Endodermal cell (in vitro differentiated cells): ENCODE results near the gene MIXL1. TPM values are rescaled to one million over a fixed set of nuclear protein-coding genes. Genes with fewer than 3 reads are reported as not detected.
A peak's percentile ranks its signal among the peaks of the same experiment; 100 is the strongest.
"Not testable (repeated sequence)": the region's sequence is repeated elsewhere in the genome, so short reads cannot be mapped to it uniquely, and the experiment has no call there.

Source experiments
- DNase-seq: peaks from one replicate; pipeline ENCODE4 v3.0.0-alpha.2; 2017
- H3K27ac ChIP-seq: 2 replicates; pipeline ENCODE4 v1.5.1; 2013; ENCODE audit warnings: mild to moderate bottlenecking, low read depth, low read length, moderate library complexity
- H3K27me3 ChIP-seq: 2 replicates; pipeline ENCODE4 v1.6.1; 2013; ENCODE audit warnings: mild to moderate bottlenecking, low read length, moderate library complexity; ENCODE audit not compliant: insufficient read depth, control insufficient read depth, poor library complexity, severe bottlenecking
- H3K36me3 ChIP-seq: 2 replicates; pipeline ENCODE4 v1.7.0; 2013; ENCODE audit warnings: mild to moderate bottlenecking, low read length, moderate library complexity; ENCODE audit not compliant: control insufficient read depth, insufficient read depth
- H3K4me1 ChIP-seq: one replicate; pipeline ENCODE4 v1.7.0; 2013; ENCODE audit warnings: low read length; ENCODE audit not compliant: control insufficient read depth, insufficient read depth
- H3K4me3 ChIP-seq: 2 replicates; pipeline ENCODE4 v1.5.1; 2013; ENCODE audit warnings: mild to moderate bottlenecking, low read length, moderate library complexity
- H3K9ac ChIP-seq: 2 replicates; pipeline ENCODE4 v1.6.1; 2013; ENCODE audit warnings: mild to moderate bottlenecking, low read length, moderate library complexity; ENCODE audit not compliant: poor library complexity, severe bottlenecking; ENCODE audit errors: extremely low read depth
- H3K9me3 ChIP-seq: 2 replicates; pipeline ENCODE4 v1.6.1; 2013; ENCODE audit warnings: mild to moderate bottlenecking, low read length, moderate library complexity; ENCODE audit not compliant: control insufficient read depth
- H3K27ac Mint-ChIP-seq: 2 replicates; pipeline ENCODE4 v1.8.0; 2020; ENCODE audit warnings: mixed read lengths
- H3K27me3 Mint-ChIP-seq: 2 replicates; pipeline ENCODE4 v1.8.0; 2021; ENCODE audit warnings: mild to moderate bottlenecking, mixed read lengths; ENCODE audit not compliant: insufficient read depth
- H3K36me3 Mint-ChIP-seq: 2 replicates; pipeline ENCODE4 v1.8.0; 2020; ENCODE audit warnings: low read depth, mixed read lengths
- H3K4me1 Mint-ChIP-seq: 2 replicates; pipeline ENCODE4 v1.8.0; 2020; ENCODE audit warnings: mixed read lengths
- H3K4me3 Mint-ChIP-seq: 2 replicates; pipeline ENCODE4 v1.8.0; 2020; ENCODE audit warnings: mild to moderate bottlenecking, moderate library complexity, mixed read lengths
- H3K9me3 Mint-ChIP-seq: 2 replicates; pipeline ENCODE4 v1.8.0; 2020; ENCODE audit warnings: mild to moderate bottlenecking, mixed read lengths
- CTCF ChIP-seq: fragments of 200-600 bp; sonication (generic); conservative IDR thresholded peaks from 2 replicates; pipeline ENCODE4 v1.5.0; 2021; ENCODE audit warnings: antibody characterized with exemption, mild to moderate bottlenecking
- WGBS, 2 experiments: methylation state at CpG; one replicate each; pipeline versions ENCODE4 v1.1.5 to v1.1.7; 2013; ENCODE audit warnings: missing lambda C conversion rate in 2 of 2, mixed read lengths in 1 of 2; ENCODE audit not compliant: insufficient coverage in 1 of 2, insufficient read length in 1 of 2; 5-methylcytosine and 5-hydroxymethylcytosine counted together
- total RNA-seq, 2 donors: library from RNA; stranded (reverse); fragmentation: NEBNext Ultra II Directional in 1 of 2; extraction: Animal tissue kit (Norgen Biotek cat#: 25700) in 1 of 2; gene quantifications; 2 replicates in 1 of 2; 3 replicates in 1 of 2; pipeline ENCODE4 v1.2.1, GENCODE V29; 2021

Gene MIXL1
- total RNA-seq, 2 donors from 2014 or later = 16.8 to 86.3 TPM

GRCh38 chr1:226199971-226200370 lies 23.5 kb upstream of the MIXL1 start:
- H3K4me3 Mint-ChIP-seq = no peak overlapping the region
- no peaks in the 10 kb centered on the region for H3K36me3 Mint-ChIP-seq
- no peak overlapping the region for H3K4me3 ChIP-seq
- no peak overlapping the region for H3K27ac Mint-ChIP-seq
- no peak for DNase-seq
- no peak for TF ChIP-seq CTCF
- H3K4me1 ChIP-seq = no peaks in the 10 kb centered on the region
- no peaks in the 10 kb centered on the region for H3K36me3 ChIP-seq
- H3K27me3 ChIP-seq = no peaks in the 10 kb centered on the region
- H3K27ac ChIP-seq = no peak overlapping the region
- H3K27me3 Mint-ChIP-seq = no peaks in the 10 kb centered on the region
- 90 to 100% methylated on average over 1 to 2 of the region's 2 CpGs for WGBS, 2 experiments
- H3K9me3 ChIP-seq = no peaks in the 10 kb centered on the region
- H3K9ac ChIP-seq = no peak overlapping the region
- H3K4me1 Mint-ChIP-seq = peaks cover 20% of the 10 kb centered on the region
- H3K9me3 Mint-ChIP-seq = no peaks in the 10 kb centered on the region

GRCh38 chr1:226201029-226201593 lies 22.4 kb upstream of the MIXL1 start:
- no peak overlapping the region for H3K27ac ChIP-seq
- peak; percentile 83 for DNase-seq
- no peaks in the 10 kb centered on the region for H3K9me3 ChIP-seq
- Mint-ChIP-seq H3K27ac (no peak overlapping the region), H3K4me3 (no peak overlapping the region), H3K9me3 (no peaks in the 10 kb centered on the region), H3K4me1 (peaks cover 17% of the 10 kb centered on the region), H3K27me3 (no peaks in the 10 kb centered on the region), H3K36me3 (no peaks in the 10 kb centered on the region)
- 59 to 73% methylated on average over 3 to 5 of the region's 5 CpGs for WGBS, 2 experiments
- H3K4me3 ChIP-seq = no peak overlapping the region
- H3K27me3 ChIP-seq = no peaks in the 10 kb centered on the region
- H3K9ac ChIP-seq = no peak overlapping the region
- no peaks in the 10 kb centered on the region for H3K4me1 ChIP-seq
- peak; percentile 79 for TF ChIP-seq CTCF
- H3K36me3 ChIP-seq = no peaks in the 10 kb centered on the region

DNA sequence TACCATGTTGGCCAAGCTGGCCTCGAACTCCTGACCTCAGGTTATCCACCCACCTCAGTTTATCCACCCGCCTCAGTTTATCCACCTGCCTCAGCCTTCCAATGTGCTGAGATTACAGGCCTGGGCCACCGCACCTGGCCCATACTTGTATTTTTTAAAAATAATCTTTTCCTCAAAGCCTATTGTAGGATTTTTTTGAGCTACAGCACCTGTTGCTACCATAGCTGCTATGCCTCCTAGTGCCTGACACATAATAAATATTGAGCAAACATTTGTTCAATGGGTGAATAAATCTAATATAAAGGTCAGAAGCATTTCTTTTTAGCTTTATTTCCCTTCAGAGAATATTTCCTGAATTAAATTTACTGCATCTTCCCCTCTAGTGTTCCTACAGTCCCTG lies 21.2 kb upstream of the MIXL1 start:
- no peaks in the 10 kb centered on the region for H3K36me3 ChIP-seq
- no peak overlapping the region for H3K9ac ChIP-seq
- no peak for DNase-seq
- Mint-ChIP-seq H3K4me1 (peaks cover 17% of the 10 kb centered on the region), H3K27me3 (no peaks in the 10 kb centered on the region), H3K4me3 (no peak overlapping the region), H3K27ac (no peak overlapping the region), H3K36me3 (no peaks in the 10 kb centered on the region), H3K9me3 (no peaks in the 10 kb centered on the region)
- no peaks in the 10 kb centered on the region for H3K4me1 ChIP-seq
- TF ChIP-seq CTCF = no peak
- no peak overlapping the region for H3K27ac ChIP-seq
- H3K4me3 ChIP-seq = no peak overlapping the region
- H3K27me3 ChIP-seq = no peaks in the 10 kb centered on the region
- H3K9me3 ChIP-seq = no peaks in the 10 kb centered on the region
- WGBS, 2 experiments = 94% methylated on average over 3 of the region's 3 CpGs; no CpG with 5 or more reads in 1 of the 2 experiments

DNA sequence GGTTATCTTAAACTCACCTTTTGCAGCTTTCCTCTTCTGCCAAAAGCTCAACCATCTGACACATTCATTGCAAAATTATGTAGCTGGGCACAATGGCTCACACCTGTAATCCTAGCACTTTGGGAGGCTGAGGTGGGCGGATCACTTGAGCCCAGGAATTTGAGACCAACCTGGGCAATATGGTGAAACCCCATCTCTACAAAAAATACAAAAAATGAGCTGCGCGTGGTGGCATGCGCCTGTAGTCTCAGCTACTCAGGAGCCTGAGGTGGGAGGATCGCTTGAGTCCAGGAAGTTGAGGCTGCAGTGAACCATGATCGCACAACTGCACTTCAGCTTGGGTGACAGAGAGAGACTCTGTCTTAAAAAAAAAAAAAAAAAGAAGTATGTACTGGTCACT lies 20.8 kb upstream of the MIXL1 start:
- H3K27me3 Mint-ChIP-seq, H3K4me3 Mint-ChIP-seq, H3K4me1 ChIP-seq, H3K27me3 ChIP-seq, H3K27ac ChIP-seq, H3K9me3 ChIP-seq, H3K9me3 Mint-ChIP-seq, H3K9ac ChIP-seq, H3K4me3 ChIP-seq, DNase-seq, H3K36me3 ChIP-seq, H3K27ac Mint-ChIP-seq, H3K36me3 Mint-ChIP-seq: not testable (repeated sequence)
- 90 to 93% methylated on average over 5 to 6 of the region's 6 CpGs for WGBS, 2 experiments
- H3K4me1 Mint-ChIP-seq = peaks cover 17% of the 10 kb centered on the region
